Measurements from ENCODE around the gene TERB1.

The TERB1 gene

GRCh38 chr16:66790130-66790733, 11.2 kb downstream of the TERB1 start:
- DNase-seq (ENCODE audit: extremely low read depth, low read depth): no peak
- TF ChIP-seq, protein P1, sequence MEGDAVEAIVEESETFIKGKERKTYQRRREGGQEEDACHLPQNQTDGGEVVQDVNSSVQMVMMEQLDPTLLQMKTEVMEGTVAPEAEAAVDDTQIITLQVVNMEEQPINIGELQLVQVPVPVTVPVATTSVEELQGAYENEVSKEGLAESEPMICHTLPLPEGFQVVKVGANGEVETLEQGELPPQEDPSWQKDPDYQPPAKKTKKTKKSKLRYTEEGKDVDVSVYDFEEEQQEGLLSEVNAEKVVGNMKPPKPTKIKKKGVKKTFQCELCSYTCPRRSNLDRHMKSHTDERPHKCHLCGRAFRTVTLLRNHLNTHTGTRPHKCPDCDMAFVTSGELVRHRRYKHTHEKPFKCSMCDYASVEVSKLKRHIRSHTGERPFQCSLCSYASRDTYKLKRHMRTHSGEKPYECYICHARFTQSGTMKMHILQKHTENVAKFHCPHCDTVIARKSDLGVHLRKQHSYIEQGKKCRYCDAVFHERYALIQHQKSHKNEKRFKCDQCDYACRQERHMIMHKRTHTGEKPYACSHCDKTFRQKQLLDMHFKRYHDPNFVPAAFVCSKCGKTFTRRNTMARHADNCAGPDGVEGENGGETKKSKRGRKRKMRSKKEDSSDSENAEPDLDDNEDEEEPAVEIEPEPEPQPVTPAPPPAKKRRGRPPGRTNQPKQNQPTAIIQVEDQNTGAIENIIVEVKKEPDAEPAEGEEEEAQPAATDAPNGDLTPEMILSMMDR (IDR thresholded peaks at IDR 0.05; ENCODE audit: low read depth, low read length): no peak

- TF ChIP-seq, protein P1 (IDR thresholded peaks at IDR 0.05; ENCODE audit: low read depth, low read length): no peak
- no peak for DNase-seq (ENCODE audit: extremely low read depth, low read depth)
These were observed 14.0 kb downstream of the TERB1 start for GRCh38 chr16:66787427-66787826.

DNA sequence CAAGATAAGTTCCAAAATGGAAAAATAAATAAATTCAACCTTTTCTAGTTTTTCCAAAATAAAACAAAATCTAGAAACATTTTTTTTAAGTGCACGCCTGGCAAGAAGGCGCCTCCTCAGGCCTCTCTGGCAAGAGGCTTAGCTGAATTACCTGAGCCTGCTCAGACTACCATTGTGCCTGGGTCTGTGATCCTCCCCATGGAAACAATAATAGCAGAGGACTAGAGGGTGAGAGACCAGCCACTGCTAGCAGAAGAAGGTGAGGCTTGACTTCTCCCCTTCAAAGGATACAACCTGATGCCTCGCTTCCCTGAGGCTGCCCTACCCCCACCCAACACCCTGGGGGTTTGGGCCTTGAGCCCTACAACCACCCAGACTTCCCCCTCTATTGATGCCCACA, 14.8 kb downstream of the TERB1 start:
- TF ChIP-seq, protein P1 (IDR thresholded peaks at IDR 0.05; ENCODE audit: low read depth, low read length): no peak
- no peak for DNase-seq (ENCODE audit: extremely low read depth, low read depth)

DNA sequence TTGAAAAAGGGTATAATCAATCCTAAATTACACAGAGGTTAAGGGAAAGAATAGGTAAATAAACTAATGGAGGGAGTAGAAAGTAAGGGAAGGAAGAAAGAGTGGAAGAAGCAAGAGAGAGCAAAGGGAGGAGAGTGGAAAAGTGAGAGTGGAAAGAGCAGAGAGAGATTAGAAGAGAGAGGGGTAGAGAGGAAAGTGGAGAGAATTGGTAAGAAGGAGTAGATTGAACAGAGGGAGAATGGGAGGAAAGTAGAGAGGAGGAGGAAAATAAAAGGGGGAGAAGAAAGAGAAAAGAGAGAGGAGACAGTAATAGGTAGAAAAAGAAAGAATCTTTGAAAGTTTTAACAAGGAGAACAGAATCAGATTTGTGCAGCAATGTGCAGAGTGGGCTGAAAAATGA, 24.9 kb downstream of the TERB1 start:
- no peak for DNase-seq (ENCODE audit: extremely low read depth, low read depth)
- TF ChIP-seq, protein P1 (IDR thresholded peaks at IDR 0.05; ENCODE audit: low read depth, low read length): no peak

- TF ChIP-seq, protein P1 (IDR thresholded peaks at IDR 0.05; ENCODE audit: low read depth, low read length): no peak
- no peak for DNase-seq (ENCODE audit: extremely low read depth, low read depth)
These were observed 26.4 kb downstream of the TERB1 start for GRCh38 chr16:66774981-66775380.

DNA sequence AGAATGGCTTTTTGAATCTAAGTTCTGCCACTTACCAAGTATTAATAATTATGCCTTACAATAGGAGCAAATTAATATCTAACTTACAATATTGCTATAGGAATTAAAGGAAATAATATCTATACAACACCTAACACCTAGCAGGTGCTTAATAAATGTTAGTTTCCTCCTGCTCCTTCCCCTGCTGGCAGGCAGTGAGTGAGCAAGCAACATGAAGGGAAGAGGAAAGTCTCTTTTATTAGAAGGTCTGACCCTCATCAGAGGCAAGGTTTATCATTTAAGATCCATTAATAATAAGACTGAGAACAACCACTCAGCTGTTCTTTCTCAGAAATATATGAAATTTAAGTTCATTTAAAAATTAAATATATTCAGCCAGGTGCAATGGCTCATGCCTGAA, 43.3 kb downstream of the TERB1 start:
- no peak for DNase-seq (ENCODE audit: extremely low read depth, low read depth)
- TF ChIP-seq, protein P1 (IDR thresholded peaks at IDR 0.05; ENCODE audit: low read depth, low read length): no peak

GRCh38 chr16:66754819-66755218, 46.6 kb downstream of the TERB1 start:
- no peak for DNase-seq (ENCODE audit: extremely low read depth, low read depth)
- TF ChIP-seq, protein P1 (IDR thresholded peaks at IDR 0.05; ENCODE audit: low read depth, low read length): no peak

Measured in AG09319 (cell line).